22Rv1 (cell line): ENCODE data around the gene NECTIN1.

Source experiments
- H3K27ac ChIP-seq: fragments of 450-650 bp; 2 replicates; pipeline ENCODE4 v1.5.1; 2017
- ZFX ChIP-seq: fragments of 450-650 bp; IDR thresholded peaks from 2 replicates; pipeline ENCODE4 v1.6.1; 2017; ENCODE audit warnings: antibody characterized with exemption, borderline replicate concordance
- TF ChIP-seq, protein P1 (sequence below): fragments of 450-650 bp; IDR thresholded peaks from 2 replicates; pipeline ENCODE4 v1.5.1; 2017; ENCODE audit warnings: mild to moderate bottlenecking

Gene NECTIN1

DNA sequence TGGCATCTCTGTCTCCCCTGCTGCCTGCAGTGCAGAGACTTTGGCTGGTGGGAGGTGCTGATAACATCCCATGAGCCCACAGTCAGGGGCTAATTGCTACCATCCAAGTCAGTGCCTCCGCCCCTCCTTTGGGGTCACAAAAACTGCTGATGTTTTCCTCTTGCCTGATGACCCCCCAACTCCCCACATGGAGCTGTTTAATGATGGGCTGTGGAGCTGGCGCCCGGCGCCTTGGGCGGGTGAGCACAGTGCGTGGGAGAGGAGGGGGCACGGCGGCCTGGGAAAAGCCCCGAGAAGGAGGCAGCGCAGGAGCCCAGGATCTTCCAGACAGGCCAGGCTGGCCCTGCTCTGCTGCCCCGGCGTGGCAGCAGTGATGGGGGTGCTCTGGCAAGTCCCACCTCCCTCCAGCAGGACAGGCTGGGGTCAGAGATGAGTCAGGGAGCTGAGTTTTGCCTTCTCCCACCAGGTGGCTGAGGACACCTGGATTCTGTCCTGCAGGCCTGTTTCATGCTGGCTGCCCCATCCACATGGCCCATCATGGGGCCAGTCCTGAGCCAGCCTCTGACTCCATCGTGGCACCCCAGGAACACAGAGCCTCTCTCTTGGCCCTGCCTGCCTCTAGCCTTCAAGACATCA, 43.8 kb downstream of the NECTIN1 start:
- no peak for TF ChIP-seq ZFX
- TF ChIP-seq, protein P1, sequence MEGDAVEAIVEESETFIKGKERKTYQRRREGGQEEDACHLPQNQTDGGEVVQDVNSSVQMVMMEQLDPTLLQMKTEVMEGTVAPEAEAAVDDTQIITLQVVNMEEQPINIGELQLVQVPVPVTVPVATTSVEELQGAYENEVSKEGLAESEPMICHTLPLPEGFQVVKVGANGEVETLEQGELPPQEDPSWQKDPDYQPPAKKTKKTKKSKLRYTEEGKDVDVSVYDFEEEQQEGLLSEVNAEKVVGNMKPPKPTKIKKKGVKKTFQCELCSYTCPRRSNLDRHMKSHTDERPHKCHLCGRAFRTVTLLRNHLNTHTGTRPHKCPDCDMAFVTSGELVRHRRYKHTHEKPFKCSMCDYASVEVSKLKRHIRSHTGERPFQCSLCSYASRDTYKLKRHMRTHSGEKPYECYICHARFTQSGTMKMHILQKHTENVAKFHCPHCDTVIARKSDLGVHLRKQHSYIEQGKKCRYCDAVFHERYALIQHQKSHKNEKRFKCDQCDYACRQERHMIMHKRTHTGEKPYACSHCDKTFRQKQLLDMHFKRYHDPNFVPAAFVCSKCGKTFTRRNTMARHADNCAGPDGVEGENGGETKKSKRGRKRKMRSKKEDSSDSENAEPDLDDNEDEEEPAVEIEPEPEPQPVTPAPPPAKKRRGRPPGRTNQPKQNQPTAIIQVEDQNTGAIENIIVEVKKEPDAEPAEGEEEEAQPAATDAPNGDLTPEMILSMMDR = no peak
- H3K27ac ChIP-seq = no peak overlapping the region

DNA sequence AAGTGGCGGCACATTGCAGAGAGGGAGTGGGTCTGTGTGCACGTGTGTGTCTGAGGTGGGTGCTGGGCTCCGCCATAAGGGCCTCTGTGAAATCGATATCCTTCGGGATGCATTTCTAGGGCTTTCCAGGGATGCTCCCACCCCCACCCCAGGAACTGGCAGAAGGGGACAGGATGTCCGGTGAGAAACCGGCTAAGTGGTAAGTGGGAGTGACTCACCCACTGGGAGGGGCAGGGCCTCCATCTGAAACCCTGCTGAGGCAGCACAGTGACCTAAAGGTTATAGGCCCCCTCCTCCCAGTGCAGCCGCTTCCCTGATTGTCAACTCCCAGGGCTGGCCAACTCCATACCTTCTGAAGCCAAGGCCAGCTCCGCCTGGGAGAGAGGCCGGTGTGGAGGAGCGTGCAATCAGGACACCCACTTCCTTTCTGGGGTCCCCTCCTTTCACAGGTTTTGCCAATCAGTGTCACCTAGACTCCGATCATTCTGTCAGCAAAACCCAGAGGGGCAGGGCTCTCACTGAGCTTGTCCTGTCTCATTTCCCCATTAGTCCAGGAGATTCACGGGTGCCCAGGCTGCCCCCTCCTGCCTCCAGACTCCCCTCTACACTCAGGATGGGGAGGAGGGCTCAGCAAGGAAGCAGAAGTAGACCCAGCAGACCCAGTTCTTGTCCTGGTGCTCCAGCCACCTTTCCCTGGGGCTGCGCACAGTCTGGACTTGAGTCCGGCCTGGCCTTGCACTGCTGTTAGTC, 44.5 kb downstream of the NECTIN1 start:
- TF ChIP-seq, protein P1 = no peak
- TF ChIP-seq ZFX = no peak
- H3K27ac ChIP-seq = no peak overlapping the region

DNA sequence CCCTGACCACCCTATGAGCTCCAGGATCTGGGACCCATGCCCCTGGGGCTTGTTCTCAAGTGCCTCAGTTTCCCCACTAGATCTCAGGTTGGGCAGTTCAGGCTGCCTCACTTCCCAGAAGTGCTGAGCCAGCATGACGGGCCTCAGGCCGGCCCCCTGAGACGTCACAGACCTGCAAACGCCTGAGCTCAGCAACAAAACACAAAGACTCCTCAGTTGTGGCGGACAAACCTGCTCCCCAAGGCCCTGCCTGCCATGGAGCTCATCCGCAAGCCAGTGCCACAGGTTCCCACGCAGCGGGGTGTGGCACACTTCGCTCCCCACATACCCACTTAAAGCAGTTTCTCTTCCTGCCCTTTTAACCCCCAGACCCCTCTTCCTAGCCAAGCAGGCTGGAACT, 45.2 kb downstream of the NECTIN1 start:
- no peak for TF ChIP-seq ZFX
- TF ChIP-seq, protein P1 = no peak
- H3K27ac ChIP-seq = no peak overlapping the region

DNA sequence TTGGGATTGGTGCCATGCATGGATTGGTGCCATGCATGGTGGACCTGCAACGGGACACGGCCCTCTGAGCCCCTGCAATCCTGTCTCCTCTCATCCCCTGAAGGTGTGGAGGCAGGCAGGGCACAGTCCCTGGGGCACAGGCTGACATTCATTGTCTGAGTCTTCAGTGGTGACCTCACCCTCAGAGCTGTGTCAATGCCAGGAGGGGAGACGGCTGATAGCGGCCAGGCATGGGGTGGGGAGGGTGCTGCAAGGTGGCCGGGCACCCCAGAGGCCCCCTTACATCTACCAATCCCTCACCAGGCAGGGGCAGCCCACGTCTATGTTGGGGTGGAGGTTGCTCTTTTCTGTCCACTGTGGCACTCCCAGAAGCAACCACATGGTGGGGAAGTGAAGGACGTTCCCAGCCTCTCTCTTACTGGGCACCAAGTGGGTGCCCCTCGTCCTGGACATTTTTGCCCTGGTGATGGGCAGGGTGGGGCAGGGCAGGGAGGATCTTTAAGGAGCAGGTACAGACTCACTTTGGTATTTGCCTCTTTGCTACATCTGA, 47.6 kb downstream of the NECTIN1 start:
- TF ChIP-seq, protein P1 = no peak
- no peak for TF ChIP-seq ZFX
- H3K27ac ChIP-seq = no peak overlapping the region

DNA sequence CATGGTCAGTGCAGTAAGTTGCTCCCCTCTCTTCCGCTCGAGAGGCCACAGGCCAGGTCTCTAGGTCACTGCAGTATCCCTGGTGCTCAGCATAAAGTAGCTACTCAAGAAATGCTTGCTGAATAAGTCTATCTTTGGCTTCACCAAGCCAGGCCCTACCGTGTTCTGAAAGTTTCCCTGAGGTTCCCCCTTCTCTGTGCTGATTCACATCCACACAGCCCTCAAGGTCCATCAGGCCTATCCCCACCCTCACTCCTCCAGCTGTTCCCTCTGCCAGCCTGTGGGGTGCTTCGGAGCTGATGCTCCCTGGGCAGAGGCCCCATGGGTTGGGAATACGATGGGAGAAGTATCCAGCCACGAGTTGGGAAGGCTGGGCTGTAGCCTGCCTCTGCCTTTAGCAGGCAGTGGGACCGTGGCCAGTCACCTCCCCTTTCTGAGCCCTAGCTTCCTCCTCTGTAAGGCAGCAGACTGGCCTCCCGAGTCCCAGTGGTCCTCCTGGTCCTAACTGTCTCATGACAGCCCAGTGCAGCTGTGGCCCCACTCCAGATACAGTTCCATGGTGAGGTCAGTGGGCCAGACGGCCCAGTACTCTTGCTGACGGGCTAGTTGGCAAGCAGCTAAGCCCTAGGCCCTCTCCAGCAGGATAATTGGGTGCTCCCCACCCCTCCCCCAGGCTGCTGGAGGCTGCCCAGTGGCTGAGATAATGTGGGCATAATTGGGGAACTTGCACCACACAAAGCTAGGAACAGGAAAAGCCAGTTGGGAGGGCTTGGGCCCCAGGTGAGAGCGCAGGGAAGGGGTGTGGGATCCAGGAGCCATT, 48.2 kb downstream of the NECTIN1 start:
- TF ChIP-seq ZFX = no peak
- TF ChIP-seq, protein P1 = no peak
- H3K27ac ChIP-seq = no peak overlapping the region

DNA sequence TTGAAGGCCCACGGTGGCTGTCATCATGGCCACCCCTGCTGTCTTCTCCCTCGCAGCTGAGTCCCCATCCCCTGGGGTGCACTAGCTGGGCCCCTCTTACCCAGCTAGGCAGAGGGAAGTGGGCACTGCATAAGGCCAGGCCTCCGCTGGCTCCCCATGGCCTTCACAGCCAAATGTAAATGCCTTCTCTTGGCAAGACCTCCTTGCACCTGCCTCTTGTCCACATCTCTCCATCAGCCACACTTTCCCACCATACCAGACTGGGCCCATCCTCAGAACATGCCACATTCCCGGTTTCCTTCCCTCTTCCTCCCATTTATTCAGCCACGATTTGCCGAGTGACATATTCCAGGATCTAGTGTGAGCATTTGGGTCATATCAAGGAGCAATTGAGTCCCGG, 49.7 kb downstream of the NECTIN1 start:
- no peak overlapping the region for H3K27ac ChIP-seq
- no peak for TF ChIP-seq ZFX
- TF ChIP-seq, protein P1 = no peak
